Embryonic facial prominence (tissue), 1 donor: Measurements from ENCODE around the gene EEFSEC.

ENCODE experiments used
- DNase-seq: peaks from one replicate; pipeline ENCODE4 v3.0.0-alpha.2; 2016; ENCODE audit errors: extremely low spot score

The EEFSEC gene

DNA sequence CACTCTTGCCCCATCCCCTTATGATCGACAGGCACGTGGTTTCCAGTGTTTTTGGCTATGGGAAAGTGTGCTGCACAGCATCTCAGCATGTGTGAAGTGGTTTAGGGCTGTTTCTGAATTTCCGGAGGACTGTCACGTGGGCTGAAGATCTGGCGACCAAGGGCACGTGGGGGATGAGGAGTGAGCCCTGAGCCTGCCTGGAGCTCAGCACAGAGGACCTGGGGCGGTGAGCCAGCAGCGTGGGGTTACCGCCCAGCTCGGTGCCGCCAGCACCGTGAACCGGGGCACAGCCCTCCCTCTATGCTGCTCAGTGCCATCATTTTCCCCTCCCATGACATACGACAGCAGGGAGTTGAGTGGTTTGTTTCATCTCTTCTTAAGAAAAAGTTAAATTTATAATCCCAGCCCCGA is 163.2 kb downstream of the EEFSEC start:
- no peak for DNase-seq

DNA sequence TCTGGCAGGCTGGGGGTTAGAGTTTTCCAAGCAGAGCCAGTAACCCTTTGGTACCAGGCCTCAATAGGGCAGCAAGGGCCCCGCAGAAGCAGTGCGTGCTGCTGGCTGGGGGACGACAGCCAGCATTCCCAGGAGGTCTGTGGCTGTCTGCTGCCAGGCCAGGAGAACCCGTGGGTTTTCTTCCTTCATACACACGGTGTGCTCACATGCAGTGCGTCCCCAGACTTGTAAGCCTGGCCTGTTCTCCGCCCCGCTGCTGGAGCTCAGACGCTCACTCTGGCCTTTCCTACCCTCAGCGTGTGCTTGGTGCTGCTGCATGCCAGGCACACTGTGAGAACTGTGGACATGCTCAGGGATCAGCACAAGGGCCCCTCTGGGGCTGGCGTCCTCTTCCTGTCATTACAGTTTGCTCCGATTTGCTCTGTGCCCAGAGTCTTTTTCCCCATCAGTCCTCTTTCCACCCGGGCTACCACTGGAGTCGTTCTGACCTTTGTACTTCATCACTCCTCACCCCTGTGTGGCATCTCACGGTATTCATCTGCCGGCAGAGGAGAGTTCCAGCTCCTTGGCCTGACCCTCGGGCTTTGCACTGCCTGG is 163.9 kb downstream of the EEFSEC start:
- no peak for DNase-seq

DNA sequence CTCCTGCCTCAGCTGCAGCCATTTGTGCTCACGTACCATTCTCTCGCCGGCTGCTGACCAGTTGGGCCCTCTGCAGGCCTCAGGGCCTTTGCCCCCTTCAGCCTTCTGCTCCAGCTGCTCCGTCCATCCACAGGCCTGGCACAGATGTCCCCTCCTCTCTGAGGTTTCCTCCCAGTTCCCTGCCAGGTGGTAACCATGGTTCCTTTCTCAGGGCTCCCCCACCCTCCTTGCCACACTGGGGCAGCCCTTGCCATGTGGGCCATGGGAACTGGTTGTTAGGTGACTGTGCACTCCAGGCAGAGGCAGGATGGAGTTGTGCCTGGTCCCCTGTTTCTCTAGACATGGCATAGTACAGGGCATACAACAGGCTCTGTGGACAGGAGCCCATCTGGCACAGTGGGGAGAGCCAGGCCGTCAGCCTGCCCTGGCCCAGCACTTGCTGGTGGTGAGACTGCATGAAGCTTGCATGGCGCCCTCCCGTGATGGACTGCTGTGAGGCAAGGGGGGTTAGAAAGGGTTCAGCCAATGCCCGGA is 164.5 kb downstream of the EEFSEC start:
- no peak for DNase-seq

DNA sequence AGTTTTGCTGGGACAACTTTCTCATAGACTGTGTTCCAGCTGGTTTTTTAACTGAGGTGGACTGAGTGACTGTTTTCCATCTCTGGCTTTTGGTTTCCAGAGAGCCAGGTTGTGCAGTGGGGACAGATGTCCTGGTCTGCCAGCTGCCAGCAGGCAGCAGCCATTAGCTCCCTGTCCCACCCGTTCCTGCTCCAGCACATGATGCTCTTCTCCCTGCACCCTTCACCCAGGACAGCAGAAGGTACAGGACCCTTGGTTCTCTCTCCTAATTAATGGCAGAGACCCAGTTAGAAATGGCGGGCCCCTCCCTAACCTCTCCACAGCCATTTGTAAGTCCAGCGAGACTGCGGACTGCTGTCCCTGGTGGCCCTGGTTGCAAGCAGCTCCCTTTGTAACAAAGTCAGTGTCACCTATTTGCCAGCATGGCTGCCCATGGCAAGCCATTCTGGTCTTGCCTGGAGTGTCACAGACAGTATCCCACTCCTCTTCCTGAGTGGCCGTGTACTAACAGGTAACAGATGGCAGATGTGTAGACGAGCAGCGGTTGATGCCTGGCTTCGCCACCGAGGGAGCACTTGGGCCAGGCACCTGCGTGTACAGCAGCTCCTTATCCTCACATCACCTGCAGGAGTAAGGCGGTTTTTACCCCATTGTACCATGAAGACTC is 165.1 kb downstream of the EEFSEC start:
- no peak for DNase-seq

DNA sequence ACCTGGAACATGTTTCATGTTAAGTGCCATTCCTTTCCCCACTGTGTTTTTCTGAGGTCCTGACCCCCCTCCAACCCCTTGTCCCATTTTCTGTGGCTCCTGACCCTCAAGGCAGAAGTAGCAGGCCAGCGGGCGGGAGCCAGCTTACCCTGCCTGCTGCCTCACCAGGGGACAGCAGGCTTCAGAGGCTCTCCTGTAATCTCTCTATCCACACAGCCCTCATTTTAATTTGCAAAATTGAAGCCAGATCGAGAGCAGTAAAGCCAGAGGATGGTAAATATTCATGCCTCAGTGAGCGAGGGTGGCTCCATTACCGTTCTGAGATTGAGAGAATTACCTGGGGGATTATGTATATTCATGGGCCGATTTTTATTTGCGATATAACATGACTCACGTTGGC is 165.8 kb downstream of the EEFSEC start:
- no peak for DNase-seq

DNA sequence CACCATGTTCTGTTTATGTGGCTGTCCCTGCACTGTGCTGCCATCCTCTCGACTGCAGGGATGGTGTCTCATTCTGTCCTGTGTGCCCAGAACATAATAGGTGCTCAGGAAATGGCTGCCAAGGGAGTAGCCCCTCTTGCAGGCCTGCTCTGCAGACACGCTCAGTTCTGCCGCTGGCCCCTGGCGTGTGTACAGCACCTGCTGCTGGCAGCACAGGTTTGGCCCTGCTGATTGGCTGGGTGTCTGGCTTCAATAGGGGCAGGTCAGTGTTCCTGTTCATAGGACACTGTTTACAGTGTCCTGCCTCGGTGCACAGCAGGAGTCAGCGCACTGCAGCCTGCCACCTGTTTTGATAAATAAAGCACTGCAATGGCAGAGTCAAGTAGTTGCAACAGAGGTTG is 166.5 kb downstream of the EEFSEC start:
- no peak for DNase-seq

DNA sequence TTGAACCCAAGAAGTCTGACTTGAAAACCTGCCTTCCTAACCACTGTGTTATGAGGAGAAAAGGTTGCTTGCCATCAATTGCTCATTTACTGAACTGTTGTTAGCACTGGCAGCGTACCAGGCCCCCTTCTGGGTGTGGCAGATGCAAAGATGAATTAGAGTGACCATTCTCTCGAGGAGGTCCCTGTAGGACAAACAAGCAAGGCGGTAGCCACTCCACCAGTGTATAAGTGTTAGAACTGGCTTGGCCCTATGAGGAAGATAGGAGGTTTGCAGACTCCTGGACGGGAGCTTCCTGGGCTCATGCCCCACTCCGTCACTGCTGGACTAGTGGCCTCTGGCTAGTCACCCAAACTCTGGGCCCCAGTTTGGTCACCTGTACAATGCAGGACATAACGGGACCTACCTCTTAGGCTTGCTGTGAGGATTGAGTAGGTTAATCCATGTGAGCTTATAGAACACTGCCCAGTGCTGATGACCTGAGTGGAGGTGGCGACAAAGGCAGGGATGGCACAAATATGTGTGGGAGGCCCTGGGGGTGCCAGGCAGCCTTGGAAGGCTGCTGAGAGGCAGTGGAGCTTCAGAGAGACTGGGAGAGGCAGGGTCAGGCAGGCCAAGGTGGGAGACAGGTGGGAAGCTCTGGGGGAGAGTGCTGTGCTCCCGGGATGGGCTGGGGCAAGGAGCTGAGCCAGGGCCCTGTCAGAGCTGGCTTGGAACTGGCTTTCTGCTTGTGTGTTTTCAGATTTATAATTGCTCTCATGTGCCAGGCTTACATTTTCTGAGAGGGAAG is 167.5 kb downstream of the EEFSEC start:
- no peak for DNase-seq

DNA sequence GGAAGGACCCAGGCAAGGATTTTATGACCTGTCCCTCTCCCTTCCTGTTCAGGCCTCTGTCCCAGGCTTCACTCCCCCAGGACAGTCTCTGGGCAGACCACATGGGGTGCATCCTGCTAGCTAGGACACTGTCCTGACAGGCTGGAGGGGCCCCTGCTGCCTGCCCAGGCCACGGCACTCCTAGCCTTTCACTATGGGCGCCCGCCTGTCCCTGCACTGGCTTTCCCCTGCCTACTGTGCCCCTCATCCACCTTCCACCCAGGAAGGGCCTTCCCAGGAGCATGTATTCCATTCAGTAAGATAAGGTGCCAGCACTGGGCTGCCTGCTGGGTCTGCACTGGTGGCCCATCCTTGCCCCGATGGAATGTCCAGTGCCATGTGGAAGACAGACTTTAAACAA is 168.1 kb downstream of the EEFSEC start:
- no peak for DNase-seq

DNA sequence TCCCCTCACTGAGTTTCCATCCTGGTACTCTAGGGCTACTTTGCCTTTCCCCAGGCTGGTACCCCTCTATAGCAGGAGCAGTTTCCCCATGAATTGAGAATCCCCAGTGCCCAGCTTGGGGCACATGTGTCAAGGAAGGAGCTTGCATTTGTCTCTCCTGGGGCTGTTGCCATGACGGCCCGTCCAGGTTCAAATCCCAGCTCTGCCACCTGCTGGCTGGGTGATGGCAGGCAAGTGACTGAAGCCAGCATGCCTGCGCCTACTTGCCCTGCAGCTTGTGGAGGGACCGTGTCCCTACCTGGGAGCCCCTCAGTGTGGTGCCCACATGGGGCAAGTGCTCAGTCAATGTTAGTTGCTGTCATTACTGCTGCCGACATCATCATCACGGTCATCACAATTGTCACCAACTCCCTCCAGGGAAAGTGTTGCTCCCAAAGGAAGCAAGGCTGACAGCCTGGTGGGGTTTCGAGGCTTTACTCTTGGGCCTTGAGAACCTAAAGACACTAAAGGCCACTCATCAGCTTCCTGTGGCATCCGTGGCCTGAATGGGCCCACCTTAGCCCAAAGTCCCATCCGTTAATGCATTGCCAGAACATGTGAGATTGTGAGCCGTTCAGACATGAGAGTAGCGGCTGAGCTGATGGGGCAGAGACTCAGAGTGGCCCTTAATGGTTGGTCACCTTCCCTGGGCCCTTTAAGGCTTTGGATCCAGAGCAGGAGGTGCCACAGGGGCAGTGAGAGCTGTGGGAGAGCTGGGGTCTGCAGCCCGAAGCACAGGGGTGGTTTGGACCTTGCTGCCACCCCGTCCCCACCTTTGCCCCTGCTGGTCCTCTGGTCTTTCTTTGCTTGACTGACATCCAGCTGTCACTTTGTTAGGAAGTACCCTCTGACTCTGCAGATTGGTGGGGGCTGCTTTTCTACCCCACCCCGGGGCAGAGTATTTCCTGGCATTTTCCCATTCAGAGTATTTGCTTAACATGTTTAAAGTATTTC is 169.0 kb downstream of the EEFSEC start:
- no peak for DNase-seq

DNA sequence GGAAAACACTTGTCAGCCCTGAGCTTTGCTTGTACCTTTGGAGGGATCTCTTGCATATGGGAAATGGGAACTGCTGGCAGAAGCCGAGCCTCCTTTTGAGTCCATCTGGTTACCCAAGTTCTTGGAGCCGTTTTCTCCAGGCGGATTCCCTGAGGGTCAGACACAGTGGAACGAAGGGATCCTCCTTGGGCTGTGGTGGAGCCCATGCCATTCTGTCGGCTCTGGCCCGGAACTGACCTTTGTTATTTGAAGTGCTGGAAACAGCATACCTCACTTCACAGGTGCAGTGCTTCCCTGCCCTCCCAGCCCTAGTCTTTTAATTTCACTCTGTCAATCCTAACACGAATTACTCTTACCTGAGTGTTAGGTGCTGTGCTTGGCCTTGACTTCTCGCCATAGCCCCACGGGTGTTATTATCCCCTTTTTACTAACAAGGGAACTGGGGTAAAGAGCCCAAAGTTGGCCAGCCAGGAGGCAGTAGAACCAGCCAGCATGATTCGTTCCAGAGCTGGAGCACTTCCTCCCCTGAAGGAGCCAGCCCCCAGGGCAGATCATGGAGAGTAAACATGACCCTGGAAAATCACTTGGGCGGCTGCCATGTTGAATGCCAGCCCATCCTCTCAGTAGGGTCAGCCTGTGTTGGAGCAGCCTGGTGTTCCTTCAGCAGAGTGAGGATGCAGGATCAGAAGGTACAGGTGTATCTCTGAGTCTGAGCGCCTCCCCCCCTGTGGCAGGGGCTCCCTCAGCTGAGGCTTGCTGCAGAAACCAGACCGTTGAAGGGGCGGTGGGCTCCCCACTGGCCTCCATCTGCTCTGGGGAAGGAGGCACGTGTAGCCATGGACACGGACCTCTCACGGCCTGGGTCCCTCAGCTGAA is 170.2 kb downstream of the EEFSEC start:
- DNase-seq, result no peak

DNA sequence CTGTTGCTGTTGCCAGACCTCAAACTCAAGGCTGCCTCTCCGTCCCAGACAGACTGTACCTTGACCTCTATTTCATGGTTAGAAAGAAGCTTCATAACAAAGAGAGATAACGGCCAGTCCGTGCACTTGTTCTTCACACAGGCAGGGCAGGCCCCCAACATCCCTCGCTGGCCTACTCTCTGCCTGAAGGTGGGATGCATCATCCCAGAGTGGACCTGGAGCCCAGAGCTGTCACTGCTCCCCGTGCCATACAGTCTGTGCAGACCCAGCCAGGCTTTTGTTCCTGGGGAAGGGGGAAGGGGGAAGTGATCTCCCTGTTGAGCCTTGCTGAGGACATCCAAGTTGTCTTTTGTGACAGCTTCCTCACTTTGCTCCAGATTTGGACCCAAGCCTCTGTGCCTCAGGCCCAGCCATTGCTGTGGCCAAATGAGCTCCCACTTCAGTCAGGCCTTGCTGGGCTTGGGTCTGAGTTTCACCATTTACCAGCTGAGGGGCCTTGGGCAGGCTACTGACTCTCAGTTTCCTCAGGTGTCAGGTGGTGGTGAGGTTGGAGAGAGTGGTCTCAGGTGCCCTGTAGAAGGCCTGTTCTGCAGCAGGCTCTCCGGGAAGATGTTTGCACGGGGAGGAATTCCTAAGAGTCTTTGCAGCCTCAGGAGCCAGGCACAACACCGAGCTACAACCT is 171.8 kb downstream of the EEFSEC start:
- no peak for DNase-seq

DNA sequence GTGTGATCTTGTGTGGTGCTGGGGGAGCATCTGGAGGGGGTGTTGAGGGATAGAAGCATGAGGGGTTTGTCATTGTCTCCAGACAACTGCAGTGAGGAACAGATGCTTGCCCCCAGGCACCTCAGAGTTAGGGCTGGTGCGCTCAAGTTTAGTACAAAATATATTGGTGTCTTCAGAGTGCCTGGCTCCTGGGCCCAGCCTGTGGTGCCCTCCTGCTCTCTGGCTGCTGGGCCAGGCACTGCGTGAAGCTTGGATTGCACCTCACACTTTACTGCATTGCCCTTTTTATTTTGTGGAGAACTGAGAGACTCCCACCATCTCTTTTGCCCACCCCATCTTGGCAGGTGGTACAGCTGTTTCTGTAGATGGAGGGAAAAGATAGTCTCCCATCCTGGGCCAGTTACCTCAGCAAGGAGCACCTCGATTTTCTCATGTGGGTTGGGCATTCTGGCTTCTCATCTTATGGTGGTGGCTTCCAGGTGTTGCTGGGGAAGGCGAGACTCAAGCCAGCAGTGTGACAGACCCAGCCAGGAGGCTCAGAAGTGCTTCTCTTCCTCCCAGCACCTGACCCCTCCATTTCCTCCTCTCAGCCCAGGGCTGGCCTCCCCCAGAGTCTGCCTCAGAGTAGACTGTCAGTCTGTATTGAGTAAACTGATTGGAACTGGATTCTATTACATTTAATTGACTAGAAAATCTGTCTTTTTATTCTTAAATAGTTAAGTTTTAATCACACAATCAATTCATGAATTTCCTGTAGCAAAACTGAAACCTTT is 173.0 kb downstream of the EEFSEC start:
- DNase-seq, result no peak

DNA sequence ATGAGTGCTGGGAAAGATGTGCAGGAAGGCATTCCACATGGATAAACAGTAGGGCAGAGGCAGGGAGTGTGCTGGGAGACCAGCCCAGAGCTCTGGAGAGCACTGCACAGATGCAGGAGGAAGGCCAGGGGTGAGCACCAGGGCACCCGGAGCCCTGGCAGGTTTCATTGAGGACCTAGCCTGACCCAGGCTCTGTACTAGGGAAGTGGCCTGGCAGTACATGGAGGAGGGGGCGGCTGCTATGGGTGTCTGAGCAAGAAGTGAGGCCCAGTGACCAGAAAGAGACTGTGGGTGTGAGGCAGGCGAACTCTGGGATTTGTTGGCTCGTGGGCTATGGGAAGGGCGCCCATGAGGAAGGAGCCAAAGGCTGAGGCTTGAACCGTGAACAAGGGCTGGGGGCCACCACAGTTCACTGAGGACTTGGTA is 174.3 kb downstream of the EEFSEC start:
- DNase-seq, result no peak

DNA sequence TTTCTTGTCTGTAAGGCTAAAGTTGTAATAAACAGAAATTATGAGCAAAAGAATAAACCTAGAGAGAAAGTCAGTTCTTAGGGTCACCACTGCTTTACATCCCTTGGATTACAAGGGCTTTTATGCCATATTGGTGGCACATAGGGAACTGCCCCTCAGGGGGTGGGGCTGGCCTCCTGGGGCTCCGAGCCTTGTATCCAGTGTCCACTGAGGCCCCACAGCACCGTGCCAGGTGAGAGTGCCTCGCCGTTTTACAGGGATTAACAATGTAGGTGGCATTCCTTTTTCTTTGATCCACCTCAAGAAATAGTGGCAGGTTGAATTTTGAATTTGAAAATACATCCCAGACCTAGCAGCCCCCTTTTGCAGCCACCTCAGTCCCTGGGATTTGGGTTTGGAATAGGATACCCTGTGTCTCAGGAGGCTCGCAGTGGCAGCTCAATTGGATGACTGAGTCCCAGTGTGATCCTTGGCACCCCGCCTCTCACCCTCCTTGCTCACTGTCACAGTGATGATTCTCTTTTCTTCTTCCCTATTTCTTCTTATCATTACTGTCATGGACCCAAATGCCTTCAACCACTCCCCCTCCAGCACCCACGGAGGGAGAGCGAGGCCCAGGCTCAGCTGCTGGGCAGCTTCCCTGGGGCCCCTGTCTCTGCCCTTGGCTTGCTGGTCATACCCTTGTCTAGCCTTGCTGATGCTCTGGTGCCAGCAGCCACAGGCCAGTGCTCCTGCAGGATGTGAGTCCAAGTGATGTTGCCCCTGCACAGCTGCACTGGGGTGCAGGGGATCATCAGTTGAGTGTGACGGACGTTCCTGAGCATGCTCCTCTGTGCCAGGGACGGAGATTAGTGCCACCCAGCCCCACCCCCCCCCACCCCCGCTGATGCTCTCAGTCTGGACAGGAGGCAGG is 175.5 kb downstream of the EEFSEC start:
- DNase-seq, result no peak

DNA sequence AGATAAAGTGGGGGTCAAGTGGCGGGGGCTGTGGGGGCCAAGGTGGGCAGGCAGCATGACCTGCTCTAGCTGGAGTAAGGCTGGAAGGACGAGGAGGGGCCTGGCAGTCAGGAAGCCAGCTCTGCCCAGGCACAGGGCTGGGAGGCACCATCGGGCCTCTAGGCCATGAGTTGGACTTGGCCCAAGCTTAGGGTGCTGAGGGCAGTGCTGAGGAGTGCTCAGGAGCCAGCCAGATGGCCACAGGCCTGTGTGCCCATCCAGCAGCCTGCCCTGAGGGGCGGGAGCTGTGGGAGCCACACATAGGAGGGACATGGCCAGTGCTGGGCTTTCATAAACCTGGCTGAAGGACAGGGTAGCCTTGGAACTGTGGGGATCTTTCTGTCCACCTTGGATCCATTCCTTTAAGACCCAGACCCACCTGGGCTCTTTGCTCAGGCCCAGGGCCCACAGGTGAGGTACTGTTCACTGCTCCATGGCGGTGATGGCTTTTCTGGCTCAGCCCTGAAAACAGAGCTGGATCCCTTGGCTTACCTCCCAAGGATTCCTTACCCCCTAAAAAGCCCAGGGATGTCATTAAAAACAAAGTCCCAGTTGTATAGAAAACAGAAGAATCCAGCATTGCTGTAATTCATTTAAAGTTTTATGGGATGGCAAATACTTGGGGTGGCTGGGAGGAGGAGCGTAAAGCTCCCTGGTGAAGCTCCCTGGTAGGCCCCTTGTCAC is 176.4 kb downstream of the EEFSEC start:
- no peak for DNase-seq

DNA sequence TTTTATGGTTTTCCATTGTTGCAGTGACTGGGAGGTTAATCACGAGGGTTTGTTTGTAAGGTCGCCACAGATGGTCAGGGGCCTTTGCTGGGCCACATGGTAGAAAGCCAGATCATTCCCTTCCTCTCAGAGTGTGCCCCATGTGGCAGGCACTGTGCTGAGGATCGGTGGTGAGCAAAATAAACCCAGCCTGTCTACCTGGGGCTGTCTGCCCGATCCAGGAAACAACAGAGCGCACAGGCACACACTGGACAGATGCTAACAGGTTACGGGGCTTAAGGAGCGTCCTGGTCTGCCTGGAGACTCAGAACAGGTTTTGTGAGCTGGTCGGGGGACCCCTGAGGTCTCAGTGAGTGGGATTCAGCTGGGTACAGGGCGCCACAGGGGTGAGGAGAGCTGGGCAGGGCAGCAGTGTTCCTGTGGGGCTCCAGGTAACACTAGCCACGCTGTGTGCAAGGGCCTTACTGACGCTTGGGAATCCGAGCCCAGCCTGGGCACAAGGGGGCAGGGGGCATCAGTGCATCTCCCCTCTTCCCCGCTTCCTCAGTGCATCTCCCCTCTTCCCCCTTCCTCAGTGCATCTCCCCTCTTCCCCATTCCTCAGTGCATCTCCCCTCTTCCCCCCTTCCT is 177.0 kb downstream of the EEFSEC start:
- no peak for DNase-seq

DNA sequence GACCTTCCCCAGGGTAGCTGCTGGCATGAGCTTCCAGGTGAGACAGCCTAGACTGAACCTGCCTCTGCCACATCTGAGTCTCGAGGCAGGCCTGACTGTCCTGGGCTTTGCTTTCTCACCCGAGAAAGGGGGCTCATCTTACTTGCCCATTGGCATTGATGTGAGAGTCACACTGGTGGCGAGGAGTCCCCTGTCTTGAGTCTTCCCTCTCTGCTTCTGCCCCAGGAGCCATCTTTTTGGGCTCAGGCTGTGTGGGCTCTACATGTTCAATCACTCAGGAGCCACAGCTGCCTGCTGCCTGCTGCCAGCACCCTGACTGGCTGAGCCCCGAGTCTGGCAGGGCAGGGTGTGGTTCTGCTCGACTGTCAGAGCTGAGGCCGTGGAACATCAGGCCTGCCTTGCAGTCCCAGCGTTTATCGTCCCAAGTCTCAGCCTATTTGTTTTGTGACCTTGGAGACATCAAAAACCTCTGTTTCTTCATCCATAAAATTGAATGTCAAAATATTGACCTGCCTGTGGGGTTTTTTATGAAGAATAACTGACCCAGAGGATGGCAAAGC is 180.9 kb downstream of the EEFSEC start:
- DNase-seq, result no peak
